Mucosa of stomach (tissue), 1 donor: ENCODE data around the gene SEMA6A.
A peak's percentile ranks its signal among the peaks of the same experiment; 100 is the strongest.

Source experiments
- H3K27me3 ChIP-seq: one replicate; pipeline ENCODE4 v1.7.0; 2013; ENCODE audit warnings: mild to moderate bottlenecking, low read length; ENCODE audit not compliant: control insufficient read depth, insufficient read depth
- H3K36me3 ChIP-seq: one replicate; pipeline ENCODE4 v1.7.0; 2013; ENCODE audit warnings: low read length; ENCODE audit not compliant: control insufficient read depth, insufficient read depth
- H3K4me1 ChIP-seq: one replicate; pipeline ENCODE4 v1.7.0; 2013; ENCODE audit warnings: mild to moderate bottlenecking, low read length; ENCODE audit not compliant: control insufficient read depth, insufficient read depth
- H3K4me3 ChIP-seq: one replicate; pipeline ENCODE4 v1.7.0; 2013; ENCODE audit warnings: low read length
- H3K9ac ChIP-seq: one replicate; pipeline ENCODE4 v1.7.0; 2013; ENCODE audit warnings: mild to moderate bottlenecking, low read length, moderate library complexity
- H3K9me3 ChIP-seq: one replicate; pipeline ENCODE4 v1.7.0; 2013; ENCODE audit warnings: mild to moderate bottlenecking, low read length, moderate library complexity; ENCODE audit not compliant: control insufficient read depth
- donor health status: Pancreatic carcinoma.

Gene SEMA6A, protein sequence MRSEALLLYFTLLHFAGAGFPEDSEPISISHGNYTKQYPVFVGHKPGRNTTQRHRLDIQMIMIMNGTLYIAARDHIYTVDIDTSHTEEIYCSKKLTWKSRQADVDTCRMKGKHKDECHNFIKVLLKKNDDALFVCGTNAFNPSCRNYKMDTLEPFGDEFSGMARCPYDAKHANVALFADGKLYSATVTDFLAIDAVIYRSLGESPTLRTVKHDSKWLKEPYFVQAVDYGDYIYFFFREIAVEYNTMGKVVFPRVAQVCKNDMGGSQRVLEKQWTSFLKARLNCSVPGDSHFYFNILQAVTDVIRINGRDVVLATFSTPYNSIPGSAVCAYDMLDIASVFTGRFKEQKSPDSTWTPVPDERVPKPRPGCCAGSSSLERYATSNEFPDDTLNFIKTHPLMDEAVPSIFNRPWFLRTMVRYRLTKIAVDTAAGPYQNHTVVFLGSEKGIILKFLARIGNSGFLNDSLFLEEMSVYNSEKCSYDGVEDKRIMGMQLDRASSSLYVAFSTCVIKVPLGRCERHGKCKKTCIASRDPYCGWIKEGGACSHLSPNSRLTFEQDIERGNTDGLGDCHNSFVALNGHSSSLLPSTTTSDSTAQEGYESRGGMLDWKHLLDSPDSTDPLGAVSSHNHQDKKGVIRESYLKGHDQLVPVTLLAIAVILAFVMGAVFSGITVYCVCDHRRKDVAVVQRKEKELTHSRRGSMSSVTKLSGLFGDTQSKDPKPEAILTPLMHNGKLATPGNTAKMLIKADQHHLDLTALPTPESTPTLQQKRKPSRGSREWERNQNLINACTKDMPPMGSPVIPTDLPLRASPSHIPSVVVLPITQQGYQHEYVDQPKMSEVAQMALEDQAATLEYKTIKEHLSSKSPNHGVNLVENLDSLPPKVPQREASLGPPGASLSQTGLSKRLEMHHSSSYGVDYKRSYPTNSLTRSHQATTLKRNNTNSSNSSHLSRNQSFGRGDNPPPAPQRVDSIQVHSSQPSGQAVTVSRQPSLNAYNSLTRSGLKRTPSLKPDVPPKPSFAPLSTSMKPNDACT

GRCh38 chr5:116574367-116575325 is at the start of gene SEMA6A:
SEMA6A (minus strand) TSS chr5:116574823; CDS start chr5:116504944, 69,879 bp downstream.
- H3K9me3 ChIP-seq, result no peaks in the 10 kb centered on the region
- H3K9ac ChIP-seq, result peak within 1 kb of the TSS; percentile 53
- no peaks in the 10 kb centered on the region for H3K36me3 ChIP-seq
- H3K4me1 ChIP-seq, result peaks cover 46% of the 10 kb centered on the region
- H3K4me3 ChIP-seq, result peak within 1 kb of the TSS; percentile 44
- peaks cover 62% of the 10 kb centered on the region for H3K27me3 ChIP-seq

GRCh38 chr5:116622375-116623050 is 47.9 kb upstream of the SEMA6A start:
- Histone ChIP-seq H3K27me3 (no peaks in the 10 kb centered on the region), H3K9ac (no peak overlapping the region), H3K36me3 (no peaks in the 10 kb centered on the region), H3K9me3 (no peaks in the 10 kb centered on the region), H3K4me3 (no peak overlapping the region), H3K4me1 (no peaks in the 10 kb centered on the region)

- Histone ChIP-seq H3K4me3 (no peak overlapping the region), H3K9me3 (no peaks in the 10 kb centered on the region), H3K27me3 (no peaks in the 10 kb centered on the region), H3K9ac (no peak overlapping the region), H3K4me1 (no peaks in the 10 kb centered on the region), H3K36me3 (no peaks in the 10 kb centered on the region)
Observed at GRCh38 chr5:116621599-116621998, 47.0 kb upstream of the SEMA6A start.

- no peaks in the 10 kb centered on the region for H3K4me1 ChIP-seq
- no peak overlapping the region for H3K9ac ChIP-seq
- H3K27me3 ChIP-seq, result no peaks in the 10 kb centered on the region
- no peak overlapping the region for H3K4me3 ChIP-seq
- no peaks in the 10 kb centered on the region for H3K9me3 ChIP-seq
- no peaks in the 10 kb centered on the region for H3K36me3 ChIP-seq
Observed at GRCh38 chr5:116616876-116617275, 42.3 kb upstream of the SEMA6A start.

DNA sequence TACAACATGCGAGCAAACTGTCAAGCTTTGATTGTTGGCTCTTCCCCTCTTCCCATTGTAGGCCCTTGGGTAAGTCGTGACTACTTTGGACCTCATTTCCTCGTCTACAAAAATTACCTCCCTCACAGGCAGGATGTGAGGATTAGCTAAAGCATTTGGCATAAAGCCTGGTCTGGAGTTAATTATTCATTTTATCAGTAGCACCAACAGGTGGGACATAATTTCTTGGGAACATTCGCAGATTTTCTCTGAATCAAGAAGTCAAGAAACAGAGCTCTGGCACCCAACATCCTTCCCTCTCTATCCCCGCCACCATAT is 39.9 kb upstream of the SEMA6A start:
- H3K4me3 ChIP-seq, result no peak overlapping the region
- no peaks in the 10 kb centered on the region for H3K27me3 ChIP-seq
- H3K4me1 ChIP-seq, result no peaks in the 10 kb centered on the region
- no peaks in the 10 kb centered on the region for H3K36me3 ChIP-seq
- no peak overlapping the region for H3K9ac ChIP-seq
- no peaks in the 10 kb centered on the region for H3K9me3 ChIP-seq

- no peak overlapping the region for H3K4me3 ChIP-seq
- H3K4me1 ChIP-seq, result no peaks in the 10 kb centered on the region
- H3K27me3 ChIP-seq, result no peaks in the 10 kb centered on the region
- H3K9ac ChIP-seq, result no peak overlapping the region
- no peaks in the 10 kb centered on the region for H3K36me3 ChIP-seq
- H3K9me3 ChIP-seq, result no peaks in the 10 kb centered on the region
Observed at GRCh38 chr5:116613445-116613844, 38.8 kb upstream of the SEMA6A start.

- H3K4me3 ChIP-seq, result no peak overlapping the region
- H3K36me3 ChIP-seq, result no peaks in the 10 kb centered on the region
- no peaks in the 10 kb centered on the region for H3K4me1 ChIP-seq
Observed at GRCh38 chr5:116612431-116612830, 37.8 kb upstream of the SEMA6A start.

GRCh38 chr5:116605310-116606070 is 30.9 kb upstream of the SEMA6A start:
- Histone ChIP-seq H3K4me1 (no peaks in the 10 kb centered on the region), H3K9ac (no peak overlapping the region), H3K4me3 (no peak overlapping the region), H3K36me3 (no peaks in the 10 kb centered on the region), H3K9me3 (no peaks in the 10 kb centered on the region), H3K27me3 (peaks cover 2% of the 10 kb centered on the region)

More at GRCh38 chr5:116612431-116612830, 37.8 kb upstream of the SEMA6A start:
- H3K27me3 ChIP-seq, result no peaks in the 10 kb centered on the region
- H3K9ac ChIP-seq, result no peak overlapping the region
- H3K9me3 ChIP-seq, result no peaks in the 10 kb centered on the region

GRCh38 chr5:116604805-116605204 is 30.2 kb upstream of the SEMA6A start:
- Histone ChIP-seq H3K4me3 (no peak overlapping the region), H3K36me3 (no peaks in the 10 kb centered on the region), H3K27me3 (peaks cover 3% of the 10 kb centered on the region), H3K9me3 (no peaks in the 10 kb centered on the region), H3K9ac (no peak overlapping the region), H3K4me1 (no peaks in the 10 kb centered on the region)

DNA sequence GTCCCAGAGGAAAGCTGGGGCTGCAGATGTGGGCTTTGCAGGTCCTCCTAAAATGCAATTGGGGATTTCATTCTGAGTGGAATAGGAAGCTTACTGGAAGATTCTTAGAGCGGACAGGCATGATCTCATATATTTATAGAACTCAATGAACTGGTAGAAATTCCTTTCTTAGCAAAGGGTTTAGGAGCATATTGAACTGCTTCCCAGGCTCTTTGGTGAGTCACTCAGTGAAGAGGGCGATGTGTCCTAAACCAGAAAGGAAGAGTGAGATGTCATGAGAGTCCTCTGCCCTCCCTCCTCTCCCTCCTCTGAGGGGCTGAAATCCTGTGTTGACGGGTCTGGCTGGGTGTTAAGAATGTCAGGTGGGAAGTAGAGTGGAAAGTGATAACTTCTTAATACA is 26.3 kb upstream of the SEMA6A start:
- H3K9ac ChIP-seq, result no peak overlapping the region
- no peaks in the 10 kb centered on the region for H3K9me3 ChIP-seq
- H3K27me3 ChIP-seq, result peaks cover 3% of the 10 kb centered on the region
- no peak overlapping the region for H3K4me3 ChIP-seq
- H3K36me3 ChIP-seq, result no peaks in the 10 kb centered on the region
- H3K4me1 ChIP-seq, result no peaks in the 10 kb centered on the region
